GM21723 (cell line): ENCODE results near the gene DNAAF2.
"Not testable (repeated sequence)": the region's sequence is repeated elsewhere in the genome, so short reads cannot be mapped to it uniquely, and the experiment has no call there.

Experiments
- ATAC-seq: cut with Tn5 transposase; IDR thresholded peaks from one replicate; pipeline ENCODE4 v1.9.1; 2021; ENCODE audit warnings: mild to moderate bottlenecking, moderate library complexity; ENCODE audit not compliant: unreplicated experiment

DNAAF2 gene

GRCh38 chr14:49584981-49585640 is 49.9 kb downstream of the DNAAF2 start:
- ATAC-seq: not testable (repeated sequence)

DNA sequence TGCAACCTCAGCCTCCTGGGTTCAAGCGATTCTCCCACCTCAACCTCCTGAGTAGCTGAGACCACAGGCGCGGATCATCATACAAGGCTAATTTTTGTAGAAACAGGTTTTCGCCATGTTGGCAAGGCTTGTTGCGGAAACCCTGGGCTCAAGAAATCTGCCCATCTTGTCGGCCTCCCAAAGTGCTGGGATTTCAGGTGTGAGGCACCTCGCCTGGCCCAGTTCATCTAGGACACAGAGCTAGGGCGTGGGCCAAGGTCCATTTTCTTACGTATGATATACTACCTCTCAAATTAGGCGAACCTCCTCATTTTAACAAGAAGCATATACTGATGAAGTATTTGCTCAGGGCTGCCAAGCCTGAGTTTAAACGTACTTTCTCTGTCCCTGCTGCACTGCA is 51.0 kb downstream of the DNAAF2 start:
- ATAC-seq: no peak

DNA sequence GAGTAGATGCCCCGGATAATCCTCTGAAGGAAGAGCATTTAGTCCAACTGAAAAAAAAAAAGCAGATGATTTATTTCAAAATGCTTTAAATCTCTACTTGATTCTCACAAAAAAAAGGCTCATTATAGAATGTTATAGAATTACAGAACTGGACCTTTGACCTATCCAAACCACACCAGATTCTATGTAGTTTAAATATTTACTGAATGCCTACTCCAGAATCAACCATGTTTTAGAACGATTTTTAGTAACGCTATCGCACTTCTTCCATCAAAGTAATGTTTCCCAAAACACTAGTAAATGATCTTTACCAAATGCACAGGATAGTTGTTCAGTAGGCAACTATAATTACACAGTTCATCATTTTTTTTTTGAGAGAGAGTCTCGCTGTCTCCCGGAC is 51.4 kb downstream of the DNAAF2 start:
- ATAC-seq: no peak

GRCh38 chr14:49582113-49582977 is 52.7 kb downstream of the DNAAF2 start:
- ATAC-seq: no peak

DNA sequence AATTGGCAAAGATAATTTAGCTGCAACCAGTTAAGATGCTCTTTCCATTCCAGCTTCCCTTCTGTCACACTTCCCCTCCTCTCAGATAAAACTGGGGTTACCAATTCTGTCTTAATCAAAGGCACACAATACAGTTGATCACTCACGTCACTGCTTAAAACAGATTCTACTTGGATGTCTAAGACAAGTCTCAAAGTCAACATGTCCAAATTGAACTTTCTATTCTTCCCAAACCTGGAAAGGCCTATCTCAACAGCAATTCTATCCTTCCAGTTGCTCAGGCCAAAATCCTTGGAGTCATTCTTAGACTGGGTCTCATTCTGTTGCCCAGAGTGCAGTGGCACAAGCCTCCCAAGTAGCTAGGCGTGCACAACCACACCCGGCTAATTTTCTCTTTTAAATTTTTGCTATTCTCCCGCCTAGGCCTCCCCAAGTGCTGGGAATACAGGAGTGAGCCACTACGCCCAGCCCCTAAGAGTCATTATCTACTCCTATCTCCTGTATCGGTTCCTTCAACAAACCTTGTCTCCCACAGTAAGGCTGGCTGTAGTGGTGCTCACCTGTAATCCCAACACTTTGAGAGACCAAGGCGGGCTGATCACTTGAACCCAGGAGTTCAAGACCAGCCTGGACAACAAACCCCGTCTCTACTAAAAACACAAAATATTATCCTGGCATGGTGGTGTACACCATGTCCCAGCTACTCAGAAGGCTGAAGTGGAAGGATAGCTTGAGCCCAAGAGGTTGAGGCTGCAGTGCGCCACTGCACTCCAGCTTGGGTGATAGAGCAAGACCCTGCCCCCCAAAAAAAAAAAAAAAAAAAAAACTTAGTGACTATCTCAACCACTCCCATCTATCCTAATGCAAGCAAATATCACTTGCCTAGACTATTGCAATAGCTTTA is 53.6 kb downstream of the DNAAF2 start:
- no peak for ATAC-seq

- no peak for ATAC-seq
Observed at GRCh38 chr14:49579841-49580240, 55.2 kb downstream of the DNAAF2 start.

GRCh38 chr14:49578141-49578540 is 56.9 kb downstream of the DNAAF2 start:
- ATAC-seq: no peak
